ENCODE measurements around the gene FMN2. TPM values are rescaled to one million over a fixed set of nuclear protein-coding genes. Genes with fewer than 3 reads are reported as not detected.

The FMN2 gene
- total RNA-seq, 1 donor = 11.2 TPM

DNA sequence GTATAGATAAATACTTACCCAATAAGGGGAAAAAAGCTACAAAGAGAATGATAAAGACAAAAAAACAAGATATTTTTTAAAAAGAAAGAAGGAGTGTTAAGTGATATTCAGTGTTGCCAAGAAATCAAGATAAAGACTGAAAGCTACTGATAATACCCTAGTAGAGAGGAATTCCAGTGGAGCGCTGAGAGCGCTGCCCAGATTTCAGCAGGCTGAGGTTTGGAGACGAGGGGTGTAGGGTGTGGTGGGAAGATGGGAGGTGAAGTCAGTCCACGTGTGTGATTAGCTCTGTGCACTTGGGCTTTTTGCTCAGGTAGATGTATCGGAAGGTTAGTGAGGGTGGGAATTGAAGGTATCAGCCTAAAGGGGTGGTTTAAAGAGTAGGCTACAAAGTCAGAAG, 47.8 kb downstream of the FMN2 start:
- TF ChIP-seq CTCF (IDR thresholded peaks at IDR 0.05; ENCODE audit: extremely low read depth, low read depth, low read length) = no peak
- peaks cover 11% of the 10 kb centered on the region for H3K4me1 ChIP-seq (ENCODE audit: insufficient read depth, low read length)

DNA sequence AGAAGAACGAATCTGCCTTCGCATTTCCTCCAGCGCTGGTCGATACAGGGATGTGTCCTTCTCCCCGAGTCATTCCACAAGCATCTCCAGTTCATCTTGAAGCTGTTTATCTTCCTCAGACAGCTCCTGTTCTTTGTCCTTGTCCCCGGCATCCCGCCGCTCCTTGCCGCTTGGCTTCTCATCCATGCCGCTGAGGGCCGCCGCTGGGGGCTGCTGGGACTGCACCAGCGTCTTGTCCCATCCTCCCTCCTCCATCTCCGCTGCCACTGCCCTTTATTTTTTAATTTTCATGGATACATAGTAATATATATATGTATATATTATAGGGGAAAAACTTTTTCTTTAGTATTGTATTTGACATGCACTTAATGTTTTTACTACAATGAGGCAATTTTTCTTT, 53.4 kb downstream of the FMN2 start:
- DNase-seq (ENCODE audit: insufficient read length, low spot score, missing footprints) = no peak
- Histone ChIP-seq H3K4me2 (ENCODE audit: insufficient read depth, low read length) (no peak overlapping the region), H3K36me3 (ENCODE audit: insufficient read depth, low read length) (peaks cover 8% of the 10 kb centered on the region), H4K20me1 (ENCODE audit: insufficient read depth, low read length) (peaks cover 4% of the 10 kb centered on the region), H3K4me1 (ENCODE audit: insufficient read depth, low read length) (no peaks in the 10 kb centered on the region), H3K27me3 (ENCODE audit: insufficient read depth, low read length) (no peaks in the 10 kb centered on the region), H3K27ac (ENCODE audit: low read depth, low read length) (no peak overlapping the region), H2AFZ (ENCODE audit: low read length) (no peak overlapping the region), H3K79me2 (ENCODE audit: insufficient read depth, low read length) (peaks cover 28% of the 10 kb centered on the region), H3K4me3 (ENCODE audit: insufficient read depth, low read length) (no peak overlapping the region), H3K9me3 (ENCODE audit: low read depth, low read length) (no peaks in the 10 kb centered on the region)
- no peak for TF ChIP-seq CTCF (IDR thresholded peaks at IDR 0.05; ENCODE audit: extremely low read depth, low read depth, low read length)

More for the DNA sequence above, 47.8 kb downstream of the FMN2 start:
- no peak overlapping the region for H3K4me3 ChIP-seq (ENCODE audit: insufficient read depth, low read length)
- H2AFZ ChIP-seq (ENCODE audit: low read length) = no peak overlapping the region
- no peaks in the 10 kb centered on the region for H3K9me3 ChIP-seq (ENCODE audit: low read depth, low read length)
- DNase-seq (ENCODE audit: insufficient read length, low spot score, missing footprints) = no peak
- no peak overlapping the region for H3K27ac ChIP-seq (ENCODE audit: low read depth, low read length)
- peaks cover 9% of the 10 kb centered on the region for H4K20me1 ChIP-seq (ENCODE audit: insufficient read depth, low read length)
- peaks cover 50% of the 10 kb centered on the region for H3K79me2 ChIP-seq (ENCODE audit: insufficient read depth, low read length)
- peaks cover 4% of the 10 kb centered on the region for H3K36me3 ChIP-seq (ENCODE audit: insufficient read depth, low read length)
- H3K27me3 ChIP-seq (ENCODE audit: insufficient read depth, low read length) = no peaks in the 10 kb centered on the region
- H3K4me2 ChIP-seq (ENCODE audit: insufficient read depth, low read length) = no peak overlapping the region

- H3K36me3 ChIP-seq (ENCODE audit: insufficient read depth, low read length) = peaks cover 8% of the 10 kb centered on the region
- TF ChIP-seq CTCF (IDR thresholded peaks at IDR 0.05; ENCODE audit: extremely low read depth, low read depth, low read length) = no peak
Measured at GRCh38 chr1:240148333-240148732, 56.6 kb downstream of the FMN2 start.

DNA sequence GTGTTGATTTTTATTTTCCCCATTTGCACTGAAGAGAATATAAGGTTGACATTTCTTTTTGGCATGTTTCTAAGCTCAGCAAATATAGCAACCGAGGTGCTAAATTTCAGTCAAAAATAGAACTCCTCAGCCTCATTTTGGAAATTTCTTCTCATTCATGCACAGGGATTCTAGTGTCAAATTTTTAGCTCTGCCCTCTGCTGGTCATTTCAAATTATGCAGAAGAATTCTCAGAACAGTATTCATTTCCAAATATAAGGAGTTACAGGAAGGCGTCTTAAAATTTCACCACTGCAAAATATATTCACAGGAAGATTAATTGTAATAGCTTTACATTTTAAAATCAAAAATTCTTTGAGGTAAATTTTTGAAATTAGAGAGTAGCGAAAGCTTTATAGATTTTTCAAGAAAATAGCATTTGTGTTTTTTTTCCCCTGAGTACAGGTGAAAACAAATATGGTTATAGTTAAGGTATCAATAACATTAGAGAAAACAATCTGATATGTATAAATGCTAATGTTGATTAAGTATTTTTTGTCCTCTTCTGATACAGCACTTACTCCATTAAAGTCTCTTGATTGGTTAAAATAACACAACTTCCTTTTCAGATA, 57.9 kb downstream of the FMN2 start:
- H2AFZ ChIP-seq (ENCODE audit: low read length) = no peak overlapping the region
- peaks cover 16% of the 10 kb centered on the region for H3K79me2 ChIP-seq (ENCODE audit: insufficient read depth, low read length)
- no peak overlapping the region for H3K27ac ChIP-seq (ENCODE audit: low read depth, low read length)
- TF ChIP-seq CTCF (IDR thresholded peaks at IDR 0.05; ENCODE audit: extremely low read depth, low read depth, low read length) = peak; percentile 71
- peaks cover 12% of the 10 kb centered on the region for H3K4me1 ChIP-seq (ENCODE audit: insufficient read depth, low read length)
- H4K20me1 ChIP-seq (ENCODE audit: insufficient read depth, low read length) = no peaks in the 10 kb centered on the region
- no peak overlapping the region for H3K4me3 ChIP-seq (ENCODE audit: insufficient read depth, low read length)
- H3K4me2 ChIP-seq (ENCODE audit: insufficient read depth, low read length) = no peak overlapping the region
- DNase-seq (ENCODE audit: insufficient read length, low spot score, missing footprints) = peak; percentile 66
- H3K36me3 ChIP-seq (ENCODE audit: insufficient read depth, low read length) = peaks cover 8% of the 10 kb centered on the region
- no peaks in the 10 kb centered on the region for H3K9me3 ChIP-seq (ENCODE audit: low read depth, low read length)
- no peaks in the 10 kb centered on the region for H3K27me3 ChIP-seq (ENCODE audit: insufficient read depth, low read length)

More at GRCh38 chr1:240148333-240148732, 56.6 kb downstream of the FMN2 start:
- peaks cover 12% of the 10 kb centered on the region for H3K4me1 ChIP-seq (ENCODE audit: insufficient read depth, low read length)
- H3K9me3 ChIP-seq (ENCODE audit: low read depth, low read length) = no peaks in the 10 kb centered on the region
- DNase-seq (ENCODE audit: insufficient read length, low spot score, missing footprints) = no peak
- H3K27me3 ChIP-seq (ENCODE audit: insufficient read depth, low read length) = no peaks in the 10 kb centered on the region
- no peak overlapping the region for H3K27ac ChIP-seq (ENCODE audit: low read depth, low read length)
- H3K4me2 ChIP-seq (ENCODE audit: insufficient read depth, low read length) = no peak overlapping the region
- H3K79me2 ChIP-seq (ENCODE audit: insufficient read depth, low read length) = peaks cover 16% of the 10 kb centered on the region
- no peak overlapping the region for H2AFZ ChIP-seq (ENCODE audit: low read length)
- H4K20me1 ChIP-seq (ENCODE audit: insufficient read depth, low read length) = no peaks in the 10 kb centered on the region
- no peak overlapping the region for H3K4me3 ChIP-seq (ENCODE audit: insufficient read depth, low read length)
